IMR-90 (cell line): ENCODE results near the gene CD9. TPM values are rescaled to one million over a fixed set of nuclear protein-coding genes. Genes with fewer than 3 reads are reported as not detected.

Experiments
- ATAC-seq: fragments of 200-7000 bp; cut with Tn5 transposase; 2 replicates; pipeline ENCODE4 v1.9.1; 2020; ENCODE audit warnings: low read depth, mild to moderate bottlenecking, moderate library complexity
- BruUV-seq: library from RNA; stranded (reverse); fragments of 400-500 nt; replicated peaks from 2 replicates; lab custom pipeline; 2021; lab: Mats Ljungman, UMichigan
- CTCF ChIA-PET: fragments of 300-600 bp; formaldehyde crosslinking; extraction: SDS; loops from one replicate; lab custom pipeline; 2021; ENCODE audit warnings: antibody characterized with exemption; lab: Yijun Ruan, JAX
- POLR2A ChIA-PET: fragments of 300-600 bp; sonication (Branson Sonifier 250); formaldehyde crosslinking; loops from one replicate; lab custom pipeline; 2022; ENCODE audit warnings: antibody characterized with exemption; ENCODE audit not compliant: unreplicated experiment; lab: Charles Lee
- DNase-seq: peaks from one replicate; pipeline ENCODE4 v3.0.0; 2013
- H2AFZ ChIP-seq: replicated peaks from 2 replicates; pipeline ENCODE3; 2013; ENCODE audit warnings: low read length, mild to moderate bottlenecking; ENCODE audit not compliant: poor library complexity
- H2AK5ac ChIP-seq: 2 replicates; pipeline ENCODE4 v1.6.1; 2013; ENCODE audit warnings: low read depth, low read length, inconsistent platforms
- H2AK9ac ChIP-seq: replicated peaks from 2 replicates; pipeline ENCODE3; 2013; ENCODE audit warnings: mild to moderate bottlenecking, low read depth, low read length, moderate library complexity; ENCODE audit not compliant: poor library complexity
- H2BK120ac ChIP-seq: 2 replicates; pipeline ENCODE4 v1.6.1; 2013; ENCODE audit warnings: low read depth, low read length, inconsistent platforms
- H2BK15ac ChIP-seq: 3 replicates; pipeline ENCODE4 v1.6.1; 2013; ENCODE audit warnings: low read depth, low read length, inconsistent platforms
- H2BK20ac ChIP-seq: 2 replicates; pipeline ENCODE4 v1.6.1; 2013; ENCODE audit warnings: low read depth, mild to moderate bottlenecking, inconsistent platforms, low read length, moderate library complexity
- H2BK5ac ChIP-seq: 2 replicates; pipeline ENCODE4 v1.6.1; 2013; ENCODE audit warnings: mild to moderate bottlenecking, low read depth, low read length, inconsistent platforms; ENCODE audit not compliant: poor library complexity, severe bottlenecking
- H3K14ac ChIP-seq: replicated peaks from 2 replicates; pipeline ENCODE4 v1.6.1; 2013; ENCODE audit warnings: low read depth, low read length, inconsistent platforms
- H3K18ac ChIP-seq: 2 replicates; pipeline ENCODE4 v1.6.1; 2013; ENCODE audit warnings: low read depth, low read length, control low read depth
- H3K23ac ChIP-seq: 2 replicates; pipeline ENCODE4 v1.6.1; 2013; ENCODE audit warnings: low read depth, low read length, inconsistent platforms
- H3K27ac ChIP-seq: 2 replicates; pipeline ENCODE4 v1.5.1; 2013; ENCODE audit warnings: mild to moderate bottlenecking, control low read depth, low read length; ENCODE audit not compliant: insufficient read depth
- H3K27me3 ChIP-seq: 2 replicates; pipeline ENCODE4 v1.6.1; 2013; ENCODE audit warnings: low read length; ENCODE audit not compliant: control insufficient read depth, insufficient read depth
- H3K36me3 ChIP-seq: 2 replicates; pipeline ENCODE4 v1.6.1; 2013; ENCODE audit warnings: low read length, mixed read lengths; ENCODE audit not compliant: control insufficient read depth, insufficient read depth
- H3K4ac ChIP-seq: 2 replicates; pipeline ENCODE4 v1.6.1; 2013; ENCODE audit warnings: low read depth, low read length, inconsistent platforms
- H3K4me1 ChIP-seq: 2 replicates; pipeline ENCODE4 v1.6.1; 2013; ENCODE audit warnings: low read length, mixed read lengths; ENCODE audit not compliant: control insufficient read depth, insufficient read depth
- H3K4me2 ChIP-seq: 2 replicates; pipeline ENCODE4 v1.6.1; 2013; ENCODE audit warnings: low read depth, mild to moderate bottlenecking, control low read depth, low read length, moderate library complexity
- H3K4me3 ChIP-seq: 2 replicates; pipeline ENCODE4 v1.5.1; 2013; ENCODE audit warnings: low read depth, mild to moderate bottlenecking, control low read depth, low read length, moderate library complexity; ENCODE audit not compliant: insufficient read depth
- H3K56ac ChIP-seq: 2 replicates; pipeline ENCODE4 v1.6.1; 2013; ENCODE audit warnings: low read length, inconsistent platforms; ENCODE audit not compliant: insufficient read depth; ENCODE audit errors: extremely low read depth
- H3K79me1 ChIP-seq, 2 experiments: 2 replicates each; pipeline ENCODE4 v1.6.1; 2013; ENCODE audit warnings: low read length in 2 of 2, inconsistent platforms in 1 of 2, low read depth in 1 of 2
- H3K9ac ChIP-seq: 2 replicates; pipeline ENCODE4 v1.6.1; 2013; ENCODE audit warnings: low read depth, low read length, control low read depth
- H3K9me1 ChIP-seq: 2 replicates; pipeline ENCODE4 v1.6.1; 2013; ENCODE audit warnings: low read length, inconsistent platforms; ENCODE audit not compliant: insufficient read depth
- H3K9me3 ChIP-seq: 2 replicates; pipeline ENCODE4 v1.6.1; 2013; ENCODE audit warnings: low read length; ENCODE audit not compliant: control insufficient read depth, insufficient read depth
- H4K20me1 ChIP-seq: 2 replicates; pipeline ENCODE4 v1.6.1; 2013; ENCODE audit warnings: low read length, inconsistent platforms; ENCODE audit not compliant: insufficient read depth
- H4K5ac ChIP-seq: 2 replicates; pipeline ENCODE4 v1.6.1; 2013; ENCODE audit warnings: mild to moderate bottlenecking, low read depth, low read length, control low read depth
- H4K8ac ChIP-seq, 2 experiments: 2 replicates each; pipeline ENCODE4 v1.6.1; 2013; ENCODE audit warnings: low read depth in 2 of 2, low read length in 2 of 2, control low read depth in 1 of 2, inconsistent platforms in 1 of 2
- H4K91ac ChIP-seq: 2 replicates; pipeline ENCODE4 v1.6.1; 2013; ENCODE audit warnings: low read depth, low read length, inconsistent platforms; ENCODE audit not compliant: insufficient read depth
- BHLHE40 ChIP-seq: fragments of 150-350 bp; IDR thresholded peaks from 2 replicates; pipeline ENCODE4 v1.6.1; 2016; ENCODE audit warnings: mild to moderate bottlenecking, low read depth, low read length
- CEBPB ChIP-seq: IDR thresholded peaks from 2 replicates; pipeline ENCODE4 v1.6.1; 2012; ENCODE audit warnings: low read depth, low read length, improper control_type of control experiment
- FOS ChIP-seq: fragments of 150-350 bp; IDR thresholded peaks from 2 replicates; pipeline ENCODE4 v1.6.1; 2016; ENCODE audit warnings: low read depth, low read length
- MAFK ChIP-seq: IDR thresholded peaks from 2 replicates; pipeline ENCODE4 v1.6.1; 2012; ENCODE audit warnings: low read depth, low read length, improper control_type of control experiment
- MAZ ChIP-seq: IDR thresholded peaks from 2 replicates; pipeline ENCODE4 v1.6.1; 2012; ENCODE audit warnings: low read depth, mild to moderate bottlenecking, low read length, improper control_type of control experiment, moderate library complexity, borderline replicate concordance
- MXI1 ChIP-seq: IDR thresholded peaks from 2 replicates; pipeline ENCODE4 v1.6.1; 2012; ENCODE audit warnings: low read depth, mild to moderate bottlenecking, low read length, moderate library complexity, borderline replicate concordance
- NFE2L2 ChIP-seq: fragments of 150-350 bp; IDR thresholded peaks from 2 replicates; pipeline ENCODE4 v1.6.1; 2016; ENCODE audit warnings: low read depth, mild to moderate bottlenecking, low read length
- POLR2A ChIP-seq: IDR thresholded peaks from 2 replicates; pipeline ENCODE4 v1.6.1; 2012; ENCODE audit warnings: mild to moderate bottlenecking, low read depth, low read length
- RAD21 ChIP-seq: IDR thresholded peaks from 2 replicates; pipeline ENCODE4 v1.6.1; 2012; ENCODE audit warnings: low read length, improper control_type of control experiment
- RCOR1 ChIP-seq: IDR thresholded peaks from 2 replicates; pipeline ENCODE4 v1.6.1; 2012; ENCODE audit warnings: mild to moderate bottlenecking, low read length, improper control_type of control experiment; ENCODE audit not compliant: insufficient replicate concordance
- RFX5 ChIP-seq: IDR thresholded peaks from 2 replicates; pipeline ENCODE4 v1.8.0; 2012; ENCODE audit warnings: low read depth, mild to moderate bottlenecking, low read length, moderate library complexity
- SMC3 ChIP-seq: fragments of 150-350 bp; IDR thresholded peaks from 2 replicates; pipeline ENCODE4 v1.6.1; 2016; ENCODE audit warnings: low read depth, mild to moderate bottlenecking, antibody characterized with exemption, low read length, moderate library complexity
- WGBS, 2 experiments: methylation state at CpG; one replicate each; pipeline versions ENCODE4 v1.1.5 to v1.1.7; 2013; ENCODE audit warnings: missing lambda C conversion rate in 2 of 2; ENCODE audit not compliant: insufficient read length in 1 of 2; ENCODE audit errors: extremely low coverage in 2 of 2; 5-methylcytosine and 5-hydroxymethylcytosine counted together
- dilution Hi-C: fragments of 300-500 bp; cut with HindIII; formaldehyde crosslinking; loops from one replicate; pipeline ENCODE4 v1.14.3; 2018; ENCODE audit warnings: low sequenced_read_pairs; ENCODE audit not compliant: unreplicated experiment
- in situ Hi-C: fragments of 300-500 bp; cut with MboI; formaldehyde crosslinking; loops from 3 replicates; pipeline ENCODE4 v1.14.3; 2019; ENCODE audit warnings: low sequenced_read_pairs, inconsistent platforms, mixed read lengths
- intact Hi-C: fragments of 100-400 bp; cut with micrococcal nuclease; formaldehyde crosslinking; loops from 2 replicates; pipeline ENCODE4 v1.10.0; 2022
- polyA plus RNA-seq, 3 experiments: library from polyadenylated mRNA; depleted of rRNA; stranded (reverse); fragments of >200 nt; gene quantifications; 2 replicates each; pipeline ENCODE4 v1.2.3, GENCODE V29; 2012; ENCODE audit warnings: low replicate concordance in 1 of 3
- total RNA-seq: library from RNA; depleted of rRNA; stranded (reverse); fragments of >200 nt; gene quantifications from 2 replicates; pipeline ENCODE4 v1.2.3, GENCODE V29; 2012
- TF ChIP-seq, protein P1 (sequence below): fragments of 150-350 bp; IDR thresholded peaks from 2 replicates; pipeline ENCODE4 v1.6.1; 2016; ENCODE audit warnings: low read depth, mild to moderate bottlenecking, low read length, moderate library complexity, borderline replicate concordance
- TF ChIP-seq, protein P2 (sequence below): conservative IDR thresholded peaks from 2 replicates; pipeline ENCODE4 v1.5.1; 2012; ENCODE audit warnings: mild to moderate bottlenecking, low read depth, low read length, improper control_type of control experiment

The CD9 gene
- total and polyA plus RNA-seq, 2 of the 4 experiments (the other 2 are of a cell fraction), result 48.8 to 70.9 TPM

DNA sequence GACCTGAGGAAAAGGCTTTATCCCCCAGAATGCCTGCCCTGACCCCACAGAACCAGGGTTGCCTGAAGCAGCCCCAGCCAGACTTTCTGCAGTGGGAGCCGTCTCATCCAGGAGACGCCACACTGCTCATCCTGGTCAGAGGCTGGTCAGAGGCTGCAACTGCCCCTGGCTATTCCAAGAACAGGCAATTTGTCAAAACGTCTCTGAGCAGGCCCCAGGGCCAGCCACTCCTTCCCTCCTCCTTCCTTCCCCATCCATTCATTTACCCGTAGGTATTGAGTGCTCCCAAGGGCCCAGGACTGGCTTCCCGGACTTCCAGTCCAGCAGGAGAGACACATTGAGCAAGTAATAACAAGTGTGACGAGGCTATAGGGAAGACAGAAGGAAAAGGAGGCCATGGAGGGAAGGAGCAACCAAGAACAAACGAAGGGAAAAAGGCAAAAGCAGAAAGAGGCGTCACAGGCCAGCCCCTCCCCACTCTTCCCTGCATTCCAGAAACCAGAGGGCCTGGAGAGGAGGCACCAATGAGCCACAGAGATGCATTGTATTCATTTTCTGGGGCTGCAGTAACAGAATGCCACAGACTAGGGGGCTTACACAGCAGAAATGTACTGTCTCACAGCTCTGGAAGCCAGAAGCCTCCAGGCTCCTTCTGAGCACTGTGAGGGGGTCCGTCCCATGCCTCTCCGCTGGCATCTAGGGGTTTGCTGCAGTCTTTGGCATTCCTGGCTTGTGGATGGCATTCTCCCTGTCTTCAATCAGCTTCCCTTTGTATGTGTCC, 21.0 kb upstream of the CD9 start:
- peak overlapping the region; percentile 51; the same call in 1 of the 2 replicates for H4K5ac ChIP-seq
- no peaks in the 10 kb centered on the region for H3K9me3 ChIP-seq
- no peaks in the 10 kb centered on the region for H3K27me3 ChIP-seq
- dilution Hi-C loops, result no loop called here
- peak overlapping the region; percentile 96; the same call in 2 of the 3 replicates for H2BK15ac ChIP-seq
- peak overlapping the region; percentile 86 for H2AK9ac ChIP-seq
- peak; percentile 25; the same call in 1 of the 2 replicates for TF ChIP-seq RAD21
- no peak for TF ChIP-seq NFE2L2
- TF ChIP-seq CEBPB, result no peak
- TF ChIP-seq, protein P1, sequence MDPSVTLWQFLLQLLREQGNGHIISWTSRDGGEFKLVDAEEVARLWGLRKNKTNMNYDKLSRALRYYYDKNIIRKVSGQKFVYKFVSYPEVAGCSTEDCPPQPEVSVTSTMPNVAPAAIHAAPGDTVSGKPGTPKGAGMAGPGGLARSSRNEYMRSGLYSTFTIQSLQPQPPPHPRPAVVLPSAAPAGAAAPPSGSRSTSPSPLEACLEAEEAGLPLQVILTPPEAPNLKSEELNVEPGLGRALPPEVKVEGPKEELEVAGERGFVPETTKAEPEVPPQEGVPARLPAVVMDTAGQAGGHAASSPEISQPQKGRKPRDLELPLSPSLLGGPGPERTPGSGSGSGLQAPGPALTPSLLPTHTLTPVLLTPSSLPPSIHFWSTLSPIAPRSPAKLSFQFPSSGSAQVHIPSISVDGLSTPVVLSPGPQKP, result no peak
- TF ChIP-seq BHLHE40, result no peak
- no peak for TF ChIP-seq RCOR1
- TF ChIP-seq SMC3, result peak; percentile 17; the same call in 1 of the 2 replicates
- 0 out of 2 replicates have a peak, but pooled peaks have one; percentile 25 for TF ChIP-seq MAZ
- TF ChIP-seq POLR2A, result 0 out of 2 replicates have a peak, but pooled peaks have one; percentile 26
- TF ChIP-seq, protein P2, sequence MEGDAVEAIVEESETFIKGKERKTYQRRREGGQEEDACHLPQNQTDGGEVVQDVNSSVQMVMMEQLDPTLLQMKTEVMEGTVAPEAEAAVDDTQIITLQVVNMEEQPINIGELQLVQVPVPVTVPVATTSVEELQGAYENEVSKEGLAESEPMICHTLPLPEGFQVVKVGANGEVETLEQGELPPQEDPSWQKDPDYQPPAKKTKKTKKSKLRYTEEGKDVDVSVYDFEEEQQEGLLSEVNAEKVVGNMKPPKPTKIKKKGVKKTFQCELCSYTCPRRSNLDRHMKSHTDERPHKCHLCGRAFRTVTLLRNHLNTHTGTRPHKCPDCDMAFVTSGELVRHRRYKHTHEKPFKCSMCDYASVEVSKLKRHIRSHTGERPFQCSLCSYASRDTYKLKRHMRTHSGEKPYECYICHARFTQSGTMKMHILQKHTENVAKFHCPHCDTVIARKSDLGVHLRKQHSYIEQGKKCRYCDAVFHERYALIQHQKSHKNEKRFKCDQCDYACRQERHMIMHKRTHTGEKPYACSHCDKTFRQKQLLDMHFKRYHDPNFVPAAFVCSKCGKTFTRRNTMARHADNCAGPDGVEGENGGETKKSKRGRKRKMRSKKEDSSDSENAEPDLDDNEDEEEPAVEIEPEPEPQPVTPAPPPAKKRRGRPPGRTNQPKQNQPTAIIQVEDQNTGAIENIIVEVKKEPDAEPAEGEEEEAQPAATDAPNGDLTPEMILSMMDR, result peak; percentile 31; the same call in 1 of the 2 replicates
- TF ChIP-seq MXI1, result no peak
- peak; percentile 23; the same call in 1 of the 2 replicates for TF ChIP-seq MAFK
- no peak for TF ChIP-seq RFX5
- no peak for TF ChIP-seq FOS
- DNase-seq, result peak; percentile 51
- intact Hi-C loops, result no loop called here
- H3K56ac ChIP-seq, result no peak overlapping the region
- H3K4me3 ChIP-seq, result no peak overlapping the region
- H4K91ac ChIP-seq, result peak overlapping the region; percentile 81
- ChIA-PET POLR2A (no interaction called here), CTCF (interaction anchor here (0.5 to 1.2 kb wide), 3 partner anchors 16 to 327 kb away, joined by 3 to 4 read pairs (median 3); no protein-coding TSS in a partner anchor)
- in situ Hi-C loops, result loop anchor here (25.0 kb wide), 1 partner anchor 283 kb away; the partner anchor contains the start of genes TAPBPL and VAMP1
- H2AK5ac ChIP-seq, result peak overlapping the region; percentile 93
- peak overlapping the region; percentile 81 for H3K4ac ChIP-seq
- H2AFZ ChIP-seq, result peak overlapping the region; percentile 77
- no peak overlapping the region for H3K9ac ChIP-seq
- peak overlapping the region; percentile 36; the same call in 1 of the 2 replicates for H3K18ac ChIP-seq
- H2BK20ac ChIP-seq, result peak overlapping the region; percentile 92
- H3K36me3 ChIP-seq, result no peaks in the 10 kb centered on the region
- peak overlapping the region; percentile 30; the same call in 1 of the 2 replicates for H3K23ac ChIP-seq
- H2BK5ac ChIP-seq, result peak overlapping the region; percentile 95
- H2BK120ac ChIP-seq, result peak overlapping the region; percentile 96
- ATAC-seq, result peak; percentile 45
- H3K9me1 ChIP-seq, result peaks cover 36% of the 10 kb centered on the region
- H3K14ac ChIP-seq, result peak overlapping the region; percentile 64
- H4K20me1 ChIP-seq, result no peaks in the 10 kb centered on the region
- no peak overlapping the region for H3K4me2 ChIP-seq
- peak overlapping the region; percentile 20 to 94; a peak in 3 of 4 replicates for H4K8ac ChIP-seq
- H3K79me1 ChIP-seq, result peaks cover 0 to 3% of the 10 kb centered on the region in 2 experiments; a peak in 1 of 4 replicates
- WGBS, 2 experiments, result 55% methylated on average over 4 of the region's 10 CpGs; no CpG with 5 or more reads in 1 of the 2 experiments
- no TSS peak for BruUV-seq
- peak overlapping the region; percentile 16; the same call in 1 of the 2 replicates for H3K27ac ChIP-seq
- H3K4me1 ChIP-seq, result peaks cover 33% of the 10 kb centered on the region
